Epithelial cell of prostate (primary cell): ENCODE results near the gene CHRM2.
A peak's percentile ranks its signal among the peaks of the same experiment; 100 is the strongest.

Experiments
- DNase-seq: peaks from one replicate; pipeline ENCODE4 v3.0.0-alpha.2; 2011; ENCODE audit warnings: low read depth, low spot score
- H3K27ac ChIP-seq: fragments of 450-650 bp; 2 replicates; pipeline ENCODE4 v1.5.1; 2017; ENCODE audit warnings: mild to moderate bottlenecking

The CHRM2 gene

GRCh38 chr7:136953386-136953785 is 84.9 kb downstream of the CHRM2 start:
- H3K27ac ChIP-seq: no peak overlapping the region
- no peak for DNase-seq

DNA sequence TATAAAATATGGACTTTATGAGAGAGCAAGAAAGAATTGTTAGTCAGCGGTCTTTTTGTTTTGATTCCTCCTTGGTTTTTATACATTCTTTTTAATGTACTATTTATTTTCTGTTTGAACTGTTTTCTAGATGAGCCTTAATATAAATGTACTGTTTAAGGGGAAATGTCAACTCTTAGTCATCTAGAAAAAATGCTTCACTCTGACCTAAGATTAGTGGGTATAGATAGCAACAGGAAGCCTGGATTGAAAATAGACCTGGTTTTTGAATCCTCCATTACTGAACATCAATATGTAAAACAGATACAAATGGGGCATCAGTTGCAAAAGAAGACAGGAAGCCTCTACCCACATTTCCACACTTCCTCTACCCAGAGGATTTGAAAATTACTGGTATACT is 87.8 kb downstream of the CHRM2 start:
- DNase-seq: no peak
- H3K27ac ChIP-seq: no peak overlapping the region

GRCh38 chr7:136956671-136957070 is 88.2 kb downstream of the CHRM2 start:
- H3K27ac ChIP-seq: no peak overlapping the region
- DNase-seq: no peak

DNA sequence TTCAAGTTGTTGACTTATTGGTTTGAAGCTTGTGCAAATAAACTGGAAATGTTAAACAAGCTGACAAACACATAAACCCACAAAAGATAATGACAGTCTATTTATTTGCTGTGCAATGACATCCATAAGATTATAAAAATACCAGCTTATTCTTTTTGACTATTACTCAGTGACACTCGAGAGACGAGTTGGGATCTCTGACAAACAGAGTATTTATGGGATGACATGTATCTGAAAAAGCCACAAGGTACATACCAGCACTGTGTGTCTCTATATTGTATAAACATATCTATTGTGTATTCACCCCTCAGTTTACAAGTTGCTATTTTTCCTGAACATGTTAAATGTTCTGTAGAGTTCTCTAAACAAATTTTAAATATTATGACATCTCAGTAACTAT is 88.9 kb downstream of the CHRM2 start:
- H3K27ac ChIP-seq: no peak overlapping the region

GRCh38 chr7:136958016-136958415 is 89.6 kb downstream of the CHRM2 start:
- no peak for DNase-seq
- H3K27ac ChIP-seq: no peak overlapping the region

More for the DNA sequence above, 88.9 kb downstream of the CHRM2 start:
- DNase-seq: no peak

- no peak for DNase-seq
- no peak overlapping the region for H3K27ac ChIP-seq
These were observed 95.9 kb downstream of the CHRM2 start for GRCh38 chr7:136964347-136964746.

- no peak for DNase-seq
- H3K27ac ChIP-seq: no peak overlapping the region
These were observed 98.4 kb downstream of the CHRM2 start for GRCh38 chr7:136966825-136967224.

- no peak overlapping the region for H3K27ac ChIP-seq
- DNase-seq: peak; percentile 8
These were observed 101.3 kb downstream of the CHRM2 start for GRCh38 chr7:136969761-136970160.

DNA sequence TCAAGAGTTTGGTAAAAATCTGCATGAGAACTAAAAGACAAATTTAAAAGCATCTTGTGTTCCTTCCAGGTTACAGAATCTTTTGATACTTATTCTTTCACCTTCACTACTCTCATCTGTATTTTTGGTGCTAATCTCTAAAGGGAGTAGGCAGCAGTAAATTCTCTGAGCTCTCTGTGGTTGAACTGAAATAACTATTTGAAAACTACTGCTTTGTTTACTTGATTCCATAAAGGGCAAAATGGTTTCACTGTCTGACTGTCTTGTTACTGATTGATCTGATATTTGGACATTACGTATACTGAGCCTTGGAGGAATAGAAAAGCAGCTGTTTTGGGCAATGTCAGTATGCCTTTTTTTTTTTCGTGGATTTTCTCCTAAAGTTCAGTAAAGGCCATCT is 103.3 kb downstream of the CHRM2 start:
- DNase-seq: no peak
- no peak overlapping the region for H3K27ac ChIP-seq

DNA sequence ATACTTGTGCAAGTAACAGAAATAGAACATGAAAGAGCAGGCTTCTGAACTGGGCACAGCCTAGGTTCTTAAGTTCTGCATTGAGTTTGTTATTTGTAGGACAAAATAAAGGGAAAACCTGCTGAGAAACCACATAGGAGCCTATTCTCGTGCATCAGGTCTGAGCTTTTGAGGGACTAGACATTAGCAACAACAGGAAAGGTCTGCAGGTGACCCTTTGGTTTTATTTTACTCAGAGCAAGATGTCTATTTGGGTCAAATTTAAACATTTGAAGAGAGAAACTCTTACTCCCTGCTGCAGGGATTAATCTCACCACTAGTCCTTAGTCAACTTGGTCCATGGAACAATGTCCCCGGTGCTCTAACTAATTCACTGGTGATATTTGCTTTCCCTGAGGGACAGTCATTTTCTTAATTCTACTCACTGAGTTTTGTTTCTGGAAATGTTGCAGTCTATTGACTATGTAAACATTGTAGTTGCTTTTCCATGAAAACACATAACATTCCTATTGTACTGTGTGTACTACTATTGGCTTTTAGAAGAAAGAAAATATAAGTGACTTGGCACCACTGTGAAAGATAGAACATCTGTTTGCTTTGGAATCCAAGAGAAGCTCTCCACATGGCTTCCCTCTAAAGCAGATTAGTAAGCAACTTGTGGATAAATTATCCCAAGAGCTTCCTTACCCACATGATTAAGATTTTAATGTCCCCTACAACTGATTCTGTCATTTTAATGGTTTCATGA is 108.2 kb downstream of the CHRM2 start:
- no peak for DNase-seq
- H3K27ac ChIP-seq: no peak overlapping the region

DNA sequence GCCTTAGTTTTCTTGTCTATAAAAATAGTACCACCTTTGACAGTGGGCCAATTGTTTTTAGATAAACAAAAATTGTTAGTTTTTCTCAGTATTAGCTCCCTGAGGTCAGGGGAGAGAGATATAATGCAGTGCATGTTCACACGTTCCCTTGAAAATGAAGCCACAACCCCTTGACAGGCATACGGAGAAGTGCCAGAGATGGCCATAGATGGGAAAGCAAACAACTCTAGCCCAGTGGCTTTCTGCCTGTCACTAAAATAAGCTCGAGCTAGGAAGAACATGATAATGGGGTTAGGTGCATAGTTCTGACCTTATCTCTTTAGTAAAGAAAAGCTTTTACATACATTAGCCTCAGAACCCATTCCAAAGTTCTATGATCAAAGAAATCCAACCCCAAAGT is 124.9 kb downstream of the CHRM2 start:
- H3K27ac ChIP-seq: no peak overlapping the region
- no peak for DNase-seq

DNA sequence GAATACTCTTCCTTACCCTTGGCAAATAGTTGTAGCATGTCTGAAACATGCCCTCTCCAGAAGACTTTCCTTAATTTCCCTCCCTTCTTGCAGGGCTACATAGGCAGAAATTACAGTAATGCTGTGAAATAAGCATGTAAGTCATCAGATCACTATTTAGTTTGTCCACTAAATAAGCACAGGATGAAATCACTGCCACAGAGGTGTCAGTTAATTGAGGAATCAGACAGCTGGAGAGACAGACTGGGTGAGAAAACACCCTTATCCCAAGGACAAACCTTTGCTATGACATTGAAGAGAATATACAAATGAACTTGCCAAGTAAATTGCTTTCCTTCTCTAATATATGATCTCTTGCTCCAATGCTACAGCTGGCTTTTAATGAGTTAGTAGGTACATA is 129.3 kb downstream of the CHRM2 start:
- no peak overlapping the region for H3K27ac ChIP-seq
- no peak for DNase-seq

DNA sequence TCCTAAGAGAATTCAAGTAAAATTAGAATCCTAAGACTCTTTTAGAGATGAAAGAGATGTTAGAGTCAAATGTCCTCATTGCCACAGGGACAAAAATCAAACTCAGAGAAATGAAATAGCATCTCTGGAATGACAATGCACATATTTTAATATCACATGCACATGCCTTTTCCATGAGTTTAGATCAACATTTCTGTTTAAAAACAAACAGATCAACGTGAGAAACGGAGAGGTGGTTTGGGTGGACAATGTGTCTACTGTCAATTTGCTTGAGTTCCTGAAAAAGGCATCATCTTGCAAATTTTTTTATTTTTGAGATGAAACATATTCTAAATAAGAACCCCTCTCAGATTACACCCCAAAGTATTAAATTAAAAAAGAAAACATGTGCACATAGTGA is 130.0 kb downstream of the CHRM2 start:
- no peak for DNase-seq
- no peak overlapping the region for H3K27ac ChIP-seq

DNA sequence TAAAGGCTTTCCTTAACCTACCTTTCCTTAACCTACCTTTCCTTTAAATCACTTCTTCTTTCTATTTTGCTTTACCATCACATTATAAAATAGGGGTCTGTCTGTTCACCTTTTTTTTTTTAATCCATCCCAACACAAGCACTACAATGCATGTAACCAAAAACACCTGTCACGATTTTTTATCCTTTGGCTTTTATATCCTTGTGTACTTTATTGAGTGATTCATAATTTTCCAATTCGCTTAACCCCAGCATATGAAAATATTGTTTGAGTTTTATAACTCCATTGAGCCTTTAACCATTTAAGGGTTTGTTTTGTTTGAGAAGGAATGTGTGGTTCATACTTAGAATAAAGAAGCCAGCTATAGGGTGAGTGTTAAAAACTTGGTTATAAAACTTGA is 132.2 kb downstream of the CHRM2 start:
- DNase-seq: no peak
- no peak overlapping the region for H3K27ac ChIP-seq

DNA sequence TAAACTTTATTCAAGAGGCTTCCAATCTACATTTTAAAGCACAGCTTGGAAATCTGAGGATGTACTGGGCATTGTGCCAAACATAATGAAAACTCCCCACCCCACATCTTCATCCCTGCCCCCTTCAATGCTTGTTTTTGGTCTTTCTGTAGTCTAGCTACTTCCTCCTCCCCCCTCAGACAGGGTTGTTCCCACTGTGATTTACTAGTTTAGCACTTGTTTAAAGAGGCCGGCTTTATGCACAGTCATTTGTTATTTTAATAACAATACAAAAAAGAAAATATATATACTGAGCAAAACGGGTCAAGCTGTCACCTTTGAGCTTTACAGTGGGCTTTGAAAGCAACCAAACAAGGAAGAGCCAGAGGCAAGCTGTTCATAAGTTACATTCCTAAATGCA is 132.6 kb downstream of the CHRM2 start:
- H3K27ac ChIP-seq: no peak overlapping the region
- DNase-seq: no peak

DNA sequence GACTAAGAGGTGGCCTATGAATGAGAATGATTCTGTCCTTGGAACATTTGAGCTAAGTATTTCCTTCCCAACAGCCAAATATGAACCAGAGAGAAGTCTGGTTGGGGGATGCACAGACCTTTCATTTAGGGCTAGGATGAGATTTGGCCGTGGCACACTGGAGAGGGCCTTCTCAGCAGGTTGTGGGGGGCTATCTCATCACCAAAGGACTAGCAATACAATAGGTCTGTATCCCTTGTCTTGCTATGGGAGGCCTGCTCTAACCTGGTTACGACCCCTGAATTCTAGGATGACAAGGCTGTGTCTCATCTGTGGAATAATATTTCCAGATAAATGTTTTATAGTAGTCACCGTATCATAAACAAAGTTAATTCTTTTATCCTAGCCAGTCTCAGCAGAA is 133.0 kb downstream of the CHRM2 start:
- DNase-seq: no peak
- no peak overlapping the region for H3K27ac ChIP-seq

DNA sequence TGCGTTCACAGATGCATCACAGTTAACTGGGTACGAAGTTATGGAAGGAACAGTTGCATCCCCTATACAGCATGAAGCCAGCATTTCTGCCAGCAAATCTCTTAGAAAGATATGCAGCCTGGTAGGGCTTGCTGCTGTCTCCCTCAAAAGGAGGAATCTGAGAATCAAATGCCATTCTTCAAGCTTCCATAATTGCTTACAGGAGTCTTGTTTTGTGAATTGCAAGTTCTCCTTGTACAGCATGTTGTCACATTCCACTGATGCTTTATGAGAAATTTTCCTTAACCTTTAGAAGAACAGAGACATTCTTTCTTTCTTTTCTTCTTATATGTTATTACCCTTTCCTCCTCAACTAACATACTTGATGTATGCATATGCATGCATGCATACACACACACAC is 134.6 kb downstream of the CHRM2 start:
- no peak for DNase-seq
- H3K27ac ChIP-seq: no peak overlapping the region

- no peak for DNase-seq
- H3K27ac ChIP-seq: no peak overlapping the region
These were observed 135.1 kb downstream of the CHRM2 start for GRCh38 chr7:137003566-137003965.

- H3K27ac ChIP-seq: no peak overlapping the region
- no peak for DNase-seq
These were observed 137.4 kb downstream of the CHRM2 start for GRCh38 chr7:137005873-137006272.

DNA sequence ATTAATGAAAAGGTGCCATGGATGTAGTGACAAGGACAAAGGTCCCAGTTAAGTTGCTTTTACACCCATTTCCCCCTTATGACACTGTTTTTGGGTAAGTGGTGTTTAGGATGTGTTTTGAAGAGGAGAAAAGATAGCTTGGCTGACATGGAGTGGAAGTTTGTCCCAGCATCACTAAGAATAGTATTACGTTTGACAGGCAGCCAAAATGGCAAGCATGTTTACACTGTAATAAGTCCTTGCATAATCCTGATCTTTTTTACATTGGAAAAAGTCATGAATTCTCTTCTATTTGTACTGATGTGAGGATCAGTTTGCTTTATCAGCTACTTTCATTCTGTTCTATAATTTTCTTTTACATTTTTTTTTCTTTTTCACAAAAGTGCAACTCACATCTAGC is 137.8 kb downstream of the CHRM2 start:
- no peak overlapping the region for H3K27ac ChIP-seq
- no peak for DNase-seq

GRCh38 chr7:137007001-137007694 is 138.7 kb downstream of the CHRM2 start:
- H3K27ac ChIP-seq: no peak overlapping the region

DNA sequence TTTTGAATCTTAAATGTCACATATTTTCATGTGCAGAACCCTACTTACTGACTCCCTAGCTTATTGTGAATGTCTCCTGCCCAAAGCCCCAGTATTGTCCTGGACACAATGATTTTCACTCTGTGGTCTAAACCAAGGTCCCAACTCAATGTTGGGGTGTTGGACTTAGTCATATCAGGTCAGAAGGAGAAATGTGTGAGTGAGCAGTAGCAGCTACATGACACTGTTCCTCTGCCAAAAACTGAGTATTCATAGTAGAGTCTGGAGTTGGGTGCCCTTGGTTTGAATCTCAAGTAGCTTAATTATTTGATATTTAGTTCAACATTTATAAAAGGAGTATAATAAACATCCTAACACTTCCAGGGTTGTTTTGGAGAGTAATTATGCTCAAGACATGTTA is 141.0 kb downstream of the CHRM2 start:
- no peak overlapping the region for H3K27ac ChIP-seq
- no peak for DNase-seq

More at GRCh38 chr7:137007001-137007694, 138.7 kb downstream of the CHRM2 start:
- DNase-seq: no peak
